Measurements from ENCODE around the gene ADAM15.

Gene ADAM15

DNA sequence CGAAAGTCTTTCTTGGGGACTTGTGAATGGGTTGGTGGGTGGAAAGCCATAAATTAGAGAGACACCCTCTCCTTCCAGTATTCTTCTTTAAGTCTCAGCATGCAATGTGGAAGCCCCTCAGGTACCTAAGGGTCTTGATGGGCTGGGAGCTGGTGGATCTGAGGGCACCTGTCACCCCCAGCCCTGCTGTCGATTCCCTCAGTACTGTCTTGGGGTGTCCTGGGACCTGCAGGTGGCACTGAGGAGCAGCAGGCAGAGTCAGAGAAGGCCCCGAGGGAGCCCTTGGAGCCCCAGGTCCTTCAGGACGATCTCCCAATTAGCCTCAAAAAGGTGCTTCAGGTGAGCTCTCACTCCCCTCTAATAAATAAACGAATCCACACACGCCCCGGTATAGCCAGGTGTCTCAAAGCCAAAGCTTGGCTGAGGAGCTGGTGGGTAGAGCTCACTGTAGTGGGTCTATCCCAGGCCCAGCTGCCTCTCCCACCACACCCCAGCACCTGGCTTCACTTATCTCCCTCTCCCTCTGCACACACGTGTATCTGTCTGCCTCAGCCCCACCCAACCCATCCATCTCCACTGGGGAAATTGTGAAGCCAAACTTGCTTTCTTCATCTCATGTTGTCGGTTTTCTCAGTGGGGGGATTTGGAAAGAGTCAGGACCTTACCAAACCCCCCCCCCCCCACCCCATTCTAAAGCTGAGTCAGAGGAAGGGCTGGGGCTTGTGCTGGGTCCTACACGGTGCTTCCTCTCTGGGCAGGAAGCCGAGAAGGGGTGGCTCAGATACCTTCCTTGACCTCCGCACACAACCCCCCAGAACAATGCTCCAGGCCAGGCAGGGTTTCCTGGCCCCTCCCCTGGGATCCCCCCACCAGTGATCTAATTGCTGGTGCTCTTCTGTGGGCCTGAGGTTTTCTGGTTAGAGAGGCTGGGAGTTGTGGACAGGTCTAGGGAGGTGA is 1.6 kb downstream of the ADAM15 start:
- DNase-seq: no peak

DNA sequence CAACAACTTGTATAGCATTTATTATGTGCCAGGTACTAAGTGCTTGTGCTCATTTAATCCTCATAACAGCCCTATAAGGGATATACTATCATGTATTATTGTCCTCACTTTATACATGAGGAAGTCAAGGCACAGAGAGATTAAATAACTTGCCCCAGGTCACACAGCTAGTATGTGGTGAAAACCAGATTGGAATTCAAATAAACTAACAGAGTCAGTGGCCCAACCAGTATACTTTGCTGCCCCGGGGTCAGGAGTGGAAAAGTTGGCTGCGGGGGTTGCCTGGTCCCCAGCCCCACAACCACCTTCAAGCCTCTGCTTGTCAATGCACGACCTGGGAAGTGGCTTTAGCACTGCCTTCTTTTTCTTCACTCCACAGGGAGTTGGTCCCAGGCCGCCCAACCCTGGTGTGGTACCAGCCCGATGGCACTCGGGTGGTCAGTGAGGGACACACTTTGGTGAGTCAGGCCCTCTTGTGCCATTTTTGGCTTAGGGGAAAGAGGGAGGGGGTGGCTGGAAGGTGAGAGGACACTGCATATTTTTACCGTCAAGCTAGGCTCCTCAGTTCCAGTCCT is 2.5 kb downstream of the ADAM15 start:
- DNase-seq: no peak

- DNase-seq: no peak
These were observed 6.0 kb downstream of the ADAM15 start for GRCh38 chr1:155057104-155057503.

DNA sequence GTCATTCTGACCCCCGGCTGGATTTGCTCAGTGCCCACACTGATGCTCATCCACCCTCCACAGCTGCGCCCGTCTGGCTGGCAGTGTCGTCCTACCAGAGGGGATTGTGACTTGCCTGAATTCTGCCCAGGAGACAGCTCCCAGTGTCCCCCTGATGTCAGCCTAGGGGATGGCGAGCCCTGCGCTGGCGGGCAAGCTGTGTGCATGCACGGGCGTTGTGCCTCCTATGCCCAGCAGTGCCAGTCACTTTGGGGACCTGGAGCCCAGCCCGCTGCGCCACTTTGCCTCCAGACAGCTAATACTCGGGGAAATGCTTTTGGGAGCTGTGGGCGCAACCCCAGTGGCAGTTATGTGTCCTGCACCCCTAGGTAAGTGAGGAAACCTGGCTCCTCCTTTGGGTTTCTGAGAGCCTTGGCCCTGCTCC is 6.7 kb downstream of the ADAM15 start:
- no peak for DNase-seq

GRCh38 chr1:155060736-155061135 is 9.6 kb downstream of the ADAM15 start:
- no peak for DNase-seq

DNA sequence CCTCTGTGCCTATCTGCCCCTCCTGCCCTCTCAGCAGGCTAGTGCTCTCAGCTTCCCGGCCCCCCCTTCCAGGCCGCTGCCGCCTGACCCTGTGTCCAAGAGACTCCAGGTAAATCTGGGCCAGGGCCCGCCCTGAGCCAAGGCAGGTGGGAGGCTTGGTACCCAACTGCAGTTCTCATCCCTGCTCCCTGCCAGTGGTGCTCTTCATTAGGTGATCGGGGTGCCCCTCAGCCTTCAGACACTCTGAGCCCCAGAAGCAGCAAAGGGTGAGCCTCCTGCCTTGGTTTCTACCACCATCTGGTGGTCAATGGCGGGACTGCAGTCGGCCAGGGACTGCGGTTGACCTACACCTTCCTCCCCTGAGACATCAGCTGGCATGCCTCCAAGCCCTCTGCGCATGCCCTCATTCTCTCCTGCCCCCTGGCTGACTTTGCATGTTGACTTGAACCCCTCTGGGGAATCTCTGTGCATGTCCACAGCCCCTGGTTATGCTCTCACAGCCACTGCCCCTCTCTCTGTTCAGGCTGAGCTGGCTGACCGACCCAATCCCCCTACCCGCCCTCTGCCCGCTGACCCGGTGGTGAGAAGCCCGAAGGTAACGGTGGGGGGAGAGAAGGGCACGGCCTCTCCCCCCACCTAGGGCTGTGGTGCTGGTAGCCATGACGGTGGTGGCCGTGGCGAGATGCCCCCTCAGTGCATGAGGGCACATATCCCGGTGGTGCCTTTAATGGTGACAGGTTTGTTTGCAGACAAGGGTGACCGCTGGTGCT is 10.4 kb downstream of the ADAM15 start:
- no peak for DNase-seq

DNA sequence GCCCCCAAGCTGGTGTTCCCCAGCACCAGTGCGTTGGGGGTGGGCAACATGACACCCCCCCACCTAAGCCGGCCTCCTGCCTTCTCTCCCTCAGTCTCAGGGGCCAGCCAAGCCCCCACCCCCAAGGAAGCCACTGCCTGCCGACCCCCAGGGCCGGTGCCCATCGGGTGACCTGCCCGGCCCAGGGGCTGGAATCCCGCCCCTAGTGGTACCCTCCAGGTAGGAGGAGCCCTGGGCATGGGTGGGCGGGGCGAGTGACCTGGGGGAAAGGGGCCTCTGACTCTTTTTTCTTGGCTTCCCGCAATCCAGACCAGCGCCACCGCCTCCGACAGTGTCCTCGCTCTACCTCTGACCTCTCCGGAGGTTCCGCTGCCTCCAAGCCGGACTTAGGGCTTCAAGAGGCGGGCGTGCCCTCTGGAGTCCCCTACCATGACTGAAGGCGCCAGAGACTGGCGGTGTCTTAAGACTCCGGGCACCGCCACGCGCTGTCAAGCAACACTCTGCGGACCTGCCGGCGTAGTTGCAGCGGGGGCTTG is 11.1 kb downstream of the ADAM15 start:
- no peak for DNase-seq

GRCh38 chr1:155062702-155063411 is 11.7 kb downstream of the ADAM15 start:
- no peak for DNase-seq

GRCh38 chr1:155063550-155064110 is 12.5 kb downstream of the ADAM15 start, which contains the start of gene EFNA4:
TSS of gene EFNA4 (plus strand) at chr1:155063740. CDS start at chr1:155063824, 84 bp downstream.
- no peak for DNase-seq

GRCh38 chr1:155064111-155064831 is 13.2 kb downstream of the ADAM15 start:
- no peak for DNase-seq

DNA sequence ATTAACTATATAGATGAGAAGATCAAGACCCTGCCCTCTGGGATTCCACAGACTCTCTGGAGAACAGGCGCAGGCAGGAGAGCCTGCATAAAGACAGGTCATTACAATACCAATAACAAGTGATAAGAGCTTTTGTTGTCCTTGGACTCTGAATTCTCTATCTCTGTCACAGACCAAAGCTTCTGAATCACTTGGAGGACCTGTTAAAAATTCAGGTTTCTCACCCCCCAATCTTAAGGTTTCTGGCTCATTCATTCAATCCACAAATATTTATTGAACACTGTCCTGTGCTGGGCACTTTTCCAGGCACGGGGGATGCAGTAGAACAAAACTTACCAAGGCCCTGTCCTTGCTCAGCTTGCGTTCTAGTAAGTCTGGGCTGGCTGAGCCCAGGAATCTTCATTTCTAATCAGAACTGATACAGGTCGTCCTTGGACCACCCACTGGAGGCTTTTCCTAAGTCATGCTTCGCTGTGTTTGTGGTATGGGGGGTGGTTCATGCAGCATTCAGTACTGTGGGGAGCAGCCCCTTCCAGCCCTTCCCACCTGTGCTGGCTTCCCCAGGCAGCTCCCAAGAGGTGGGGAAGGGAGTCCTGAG is 13.8 kb downstream of the ADAM15 start:
- DNase-seq: no peak

DNA sequence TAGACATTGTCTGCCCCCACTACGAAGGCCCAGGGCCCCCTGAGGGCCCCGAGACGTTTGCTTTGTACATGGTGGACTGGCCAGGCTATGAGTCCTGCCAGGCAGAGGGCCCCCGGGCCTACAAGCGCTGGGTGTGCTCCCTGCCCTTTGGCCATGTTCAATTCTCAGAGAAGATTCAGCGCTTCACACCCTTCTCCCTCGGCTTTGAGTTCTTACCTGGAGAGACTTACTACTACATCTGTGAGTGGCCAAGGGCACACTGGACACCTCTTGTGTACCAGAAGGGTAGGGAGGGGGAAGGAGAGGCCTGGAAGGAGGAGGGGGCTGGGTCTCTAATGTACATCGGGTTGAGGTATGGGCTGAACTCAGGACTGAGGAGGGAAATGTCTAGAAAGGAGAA is 15.7 kb downstream of the ADAM15 start:
- DNase-seq: no peak

- no peak for DNase-seq
These were observed 17.5 kb downstream of the ADAM15 start for GRCh38 chr1:155068599-155068998.

DNA sequence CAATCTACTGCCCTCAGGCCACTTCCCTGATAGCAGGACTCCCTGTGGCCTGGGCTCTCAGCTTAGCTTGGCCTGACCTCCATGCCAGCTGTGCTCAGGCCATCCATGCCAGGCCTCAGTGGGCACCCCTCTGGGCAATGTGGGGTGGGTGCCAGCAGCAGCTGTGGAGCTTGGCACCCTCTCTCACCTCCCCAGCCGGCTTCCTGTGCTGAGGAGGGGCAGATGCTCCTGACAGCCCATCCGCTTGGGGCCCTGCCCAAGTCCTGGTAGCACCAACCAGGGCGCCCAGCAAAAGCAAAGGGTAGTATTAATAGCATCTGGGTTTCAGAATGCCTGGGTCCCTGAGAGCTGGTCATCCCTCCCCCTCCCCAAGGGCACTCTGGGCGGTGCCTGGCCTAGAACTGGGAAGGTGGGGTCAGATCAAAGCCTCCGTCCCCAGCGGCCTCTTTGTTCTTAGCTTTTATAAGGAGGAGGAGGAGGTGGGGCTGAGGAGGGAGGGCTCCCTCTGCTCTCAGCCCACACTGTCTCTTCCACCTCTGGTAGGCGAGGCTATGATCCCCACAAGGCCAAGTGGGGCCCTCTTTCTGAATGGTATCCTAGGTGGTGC is 18.5 kb downstream of the ADAM15 start:
- no peak for DNase-seq

- no peak for DNase-seq
These were observed 19.1 kb downstream of the ADAM15 start for GRCh38 chr1:155070158-155070621.

- DNase-seq: no peak
These were observed 19.8 kb downstream of the ADAM15 start for GRCh38 chr1:155070721-155071569.

DNA sequence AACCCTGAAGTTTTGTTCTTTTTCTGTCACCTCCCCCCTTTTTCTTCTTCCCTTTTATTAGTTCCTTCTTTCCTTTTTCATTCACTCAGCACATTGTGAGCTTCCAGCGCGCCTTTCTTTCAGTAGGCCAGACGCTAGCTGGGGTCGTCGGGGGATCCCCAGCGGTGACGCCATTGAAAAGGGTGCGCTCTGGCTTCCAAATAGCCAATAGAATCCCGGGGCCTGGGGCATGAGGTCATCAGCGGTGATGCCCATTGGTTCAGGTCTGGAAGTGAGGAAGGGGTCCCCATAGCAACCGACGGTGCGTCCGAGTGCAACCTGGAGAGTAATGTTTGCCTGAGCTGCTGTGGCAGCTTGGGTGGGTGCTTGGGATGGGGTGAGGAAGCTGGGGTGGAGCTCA is 20.6 kb downstream of the ADAM15 start:
- no peak for DNase-seq

DNA sequence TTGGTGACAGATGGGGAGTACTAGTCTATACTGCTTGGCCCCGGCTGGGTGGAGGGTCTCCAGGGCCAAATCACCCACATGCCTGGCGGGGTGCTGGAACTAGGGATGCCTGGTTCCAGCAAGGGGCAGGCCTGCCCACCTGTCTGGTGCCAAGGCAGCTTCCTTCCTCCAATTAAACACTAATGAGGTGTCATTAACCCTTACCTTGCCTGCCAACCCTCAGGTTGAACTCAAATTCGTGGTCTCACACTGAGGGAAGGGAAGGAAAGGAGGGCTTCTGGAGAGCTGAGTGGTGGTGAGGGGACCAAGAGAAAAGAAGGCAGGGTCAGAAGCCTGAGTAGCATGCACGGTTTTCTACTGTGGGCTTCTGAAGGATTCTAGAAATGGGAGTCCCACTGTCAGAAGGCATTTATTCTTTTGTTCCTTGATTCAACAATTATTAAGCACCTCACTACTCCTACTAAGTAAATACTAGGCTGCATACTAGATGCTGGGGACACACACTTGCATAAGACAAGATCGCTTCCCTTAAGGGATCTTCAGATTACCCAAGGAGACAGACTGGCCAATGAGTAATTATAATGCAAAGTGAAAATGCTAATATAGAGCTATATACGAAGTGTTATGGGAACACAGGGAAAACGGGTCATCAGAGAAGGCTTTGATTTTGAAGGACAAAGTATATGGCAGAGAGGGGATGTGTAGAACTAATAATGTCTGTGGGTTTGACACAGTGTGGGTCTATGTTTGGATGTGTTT is 21.6 kb downstream of the ADAM15 start:
- no peak for DNase-seq
